T follicular helper cell (primary cell): ENCODE data around the gene AMN.

Source experiments
- DNase-seq: peaks from one replicate; pipeline ENCODE4 v3.0.0-alpha.2; 2020; ENCODE audit warnings: low read depth

AMN gene

DNA sequence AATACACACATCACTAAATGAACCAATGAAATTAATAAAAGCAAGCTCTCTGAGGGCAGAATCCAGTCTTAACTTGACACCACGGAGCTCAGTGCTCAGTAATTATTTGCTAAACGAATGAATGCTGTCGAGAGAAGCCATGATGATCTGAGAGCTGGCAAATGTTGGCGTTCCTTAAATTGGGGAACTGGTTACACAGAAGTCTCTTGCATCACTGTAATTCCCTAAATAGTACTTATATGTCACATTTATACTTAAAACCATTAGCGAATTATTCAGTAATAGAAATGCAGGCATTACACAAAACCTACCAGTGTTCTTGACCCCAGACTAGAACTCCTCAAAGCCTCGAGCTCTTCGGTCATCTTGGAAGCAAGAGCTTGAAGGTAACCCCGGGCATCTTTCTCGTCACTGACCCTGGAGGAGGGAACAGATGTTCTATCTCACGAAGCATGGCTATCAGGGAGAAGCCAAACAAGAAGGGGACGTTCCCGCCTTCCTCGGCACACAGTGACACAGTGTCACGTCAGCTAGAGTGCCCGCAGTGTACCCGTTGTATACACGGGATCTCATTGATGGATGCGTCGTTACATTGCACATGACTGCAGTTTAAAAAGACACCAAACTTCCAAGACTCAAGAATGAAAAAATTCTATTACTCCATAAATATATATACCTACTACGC is 43.6 kb downstream of the AMN start:
- no peak for DNase-seq

DNA sequence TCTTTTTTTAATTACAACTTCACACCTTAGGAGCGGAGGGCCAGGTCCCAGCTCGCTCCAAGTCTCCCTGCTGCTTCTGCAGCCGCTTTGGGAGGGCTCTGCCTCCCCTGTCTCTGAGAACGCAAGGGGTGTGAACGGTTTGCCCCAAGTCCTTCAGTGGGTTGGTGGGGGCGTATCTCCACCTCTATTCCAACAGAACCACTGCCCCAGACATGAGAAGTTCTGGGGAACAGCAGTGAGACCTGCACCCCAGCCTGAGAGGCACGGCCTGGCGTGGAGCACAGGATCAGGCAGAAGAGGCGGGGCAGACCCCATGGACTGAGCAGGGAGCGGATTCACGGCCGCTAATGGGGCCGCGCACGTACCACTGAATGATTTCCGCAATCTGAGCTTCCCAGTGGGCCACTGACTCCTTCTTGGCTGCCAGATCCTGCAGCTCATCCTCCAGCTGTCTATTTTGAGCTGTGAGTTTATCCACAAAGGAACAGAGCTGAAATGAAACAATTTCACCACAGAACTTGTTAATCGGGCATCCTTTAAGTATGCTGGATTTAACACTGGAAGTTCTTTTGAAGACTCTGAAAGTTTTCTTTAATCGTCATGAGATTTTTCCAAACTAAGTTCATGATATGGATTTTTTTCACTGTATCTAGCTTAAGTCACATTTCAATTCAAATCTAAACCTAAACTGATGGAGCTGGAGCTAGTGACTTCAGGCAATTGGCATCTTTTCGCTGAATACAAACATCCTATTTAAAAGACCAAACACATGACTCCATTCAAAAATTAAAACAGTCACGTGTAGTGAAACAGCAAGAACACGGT is 44.4 kb downstream of the AMN start:
- DNase-seq, result no peak

DNA sequence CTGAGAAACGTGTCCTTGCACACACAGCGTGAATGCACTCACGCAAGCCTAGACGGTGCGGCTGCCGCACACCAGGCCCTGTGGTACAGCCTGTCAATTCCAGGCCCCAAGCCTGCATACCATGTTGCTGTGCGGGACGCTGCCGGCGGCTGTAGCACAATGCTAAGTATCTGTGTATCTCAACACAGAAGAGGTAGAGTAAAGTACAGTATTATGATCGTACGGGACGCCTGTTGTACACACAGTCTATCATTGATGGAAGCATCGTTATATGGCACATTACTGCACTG is 45.0 kb downstream of the AMN start:
- DNase-seq, result no peak

DNA sequence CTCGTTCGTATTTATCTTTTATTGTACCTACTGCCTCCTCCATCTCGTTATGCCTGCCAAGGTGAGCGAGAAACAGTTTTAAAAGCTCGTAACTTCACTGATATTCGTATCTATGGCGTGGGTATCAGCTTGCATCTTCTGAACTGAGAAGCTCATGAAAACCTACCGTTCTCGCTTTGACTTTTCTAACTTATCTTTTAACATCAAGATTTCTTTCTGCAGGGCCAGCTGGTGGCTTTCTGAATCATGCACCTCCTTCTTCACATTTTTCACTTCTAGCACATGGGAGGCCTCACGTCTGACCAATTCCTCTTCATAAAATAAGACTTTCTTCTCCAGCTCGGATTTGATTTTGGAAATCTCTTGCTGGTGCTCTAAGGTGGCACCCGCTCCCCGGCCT is 45.8 kb downstream of the AMN start:
- DNase-seq, result no peak

DNA sequence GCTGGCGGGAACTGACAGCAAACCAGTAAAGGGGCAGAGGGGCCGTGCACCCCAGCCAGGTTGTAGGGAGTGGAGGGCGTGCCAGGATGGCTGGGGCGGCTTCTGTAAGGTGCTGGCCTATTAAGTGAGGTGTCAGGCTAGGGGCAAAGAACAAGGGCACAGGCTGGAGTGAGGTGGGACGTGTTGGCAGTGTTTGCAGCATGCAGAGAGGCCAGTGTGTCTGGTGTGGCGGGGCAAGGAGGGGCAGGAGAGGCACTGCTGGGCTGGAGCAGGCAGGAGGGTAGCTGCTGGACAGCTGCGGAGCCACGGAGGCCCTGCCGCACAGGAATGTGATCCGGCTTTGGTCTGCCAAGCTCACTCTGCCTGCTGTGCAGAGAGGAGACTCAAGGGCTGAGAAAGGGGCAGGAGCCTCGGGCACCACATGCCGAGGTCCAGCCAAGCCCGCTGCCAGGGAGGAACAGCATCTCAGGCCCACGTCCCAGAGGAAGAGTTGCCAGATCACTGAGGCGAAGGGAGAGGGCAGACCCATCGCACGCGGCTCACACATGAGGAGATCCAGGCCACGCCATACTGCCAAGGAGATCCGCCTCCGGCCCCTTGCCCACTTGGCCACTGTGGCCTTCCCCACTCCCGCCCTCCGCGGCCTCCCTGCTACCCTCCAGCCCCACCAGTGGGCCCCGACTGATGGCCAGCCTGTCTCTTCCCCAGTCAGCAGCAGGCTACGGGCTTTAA is 46.8 kb downstream of the AMN start:
- no peak for DNase-seq

DNA sequence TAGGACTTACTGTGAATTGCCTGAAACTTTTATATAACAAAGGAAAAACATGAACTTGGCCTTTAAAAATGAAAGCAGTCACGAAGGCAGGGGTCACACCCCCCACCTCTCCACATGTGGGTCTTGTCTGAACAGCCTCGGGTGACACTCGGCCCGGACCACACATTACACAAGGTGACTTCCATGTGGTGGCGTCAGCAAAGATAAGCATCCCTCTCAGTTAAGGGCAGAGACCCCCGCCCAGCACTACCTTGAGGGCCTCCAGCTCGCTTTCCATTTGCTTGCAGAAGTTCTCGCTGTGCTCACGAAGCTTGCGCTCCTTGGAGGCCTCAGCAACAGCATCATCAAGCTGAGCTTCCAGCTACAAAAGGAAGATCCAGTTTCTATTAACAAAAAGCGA is 47.4 kb downstream of the AMN start:
- DNase-seq, result no peak

DNA sequence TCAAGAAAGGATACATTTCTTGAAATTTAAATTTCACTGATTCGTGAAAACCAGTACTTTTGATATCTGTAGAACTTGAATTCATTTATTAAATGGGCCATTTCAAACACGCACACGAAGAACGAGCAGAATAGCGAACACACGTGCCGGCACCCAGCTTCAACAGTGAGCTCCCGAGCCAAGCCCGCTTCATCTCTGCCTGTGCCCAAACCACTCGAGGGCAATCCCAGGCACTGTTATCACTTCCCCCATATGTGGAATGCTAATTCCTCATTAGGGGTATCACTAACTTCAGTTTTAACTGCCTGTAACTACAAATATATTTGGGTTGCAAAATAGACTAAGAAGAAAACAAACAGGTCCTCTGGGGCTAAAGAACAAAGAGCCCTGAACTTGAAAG is 48.0 kb downstream of the AMN start:
- DNase-seq, result no peak

DNA sequence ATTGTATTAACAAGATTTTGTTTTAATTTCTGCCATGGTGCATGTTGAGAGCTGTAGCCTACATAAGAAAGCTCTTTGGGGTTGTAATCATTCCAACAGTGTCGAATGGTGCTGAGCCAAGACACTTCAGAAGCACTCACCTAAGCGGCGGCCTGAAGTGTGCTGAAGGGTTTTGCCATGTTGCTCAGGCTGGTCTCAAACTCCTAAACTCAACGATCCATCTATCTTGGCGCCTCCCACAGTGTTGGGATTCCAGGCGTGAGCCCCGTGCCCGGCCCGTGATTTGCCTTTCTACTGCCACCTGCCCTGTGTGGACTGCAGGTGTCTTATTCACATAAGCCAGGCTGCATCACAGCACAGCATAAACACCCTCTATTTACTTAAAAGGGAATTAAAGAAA is 48.9 kb downstream of the AMN start:
- no peak for DNase-seq

DNA sequence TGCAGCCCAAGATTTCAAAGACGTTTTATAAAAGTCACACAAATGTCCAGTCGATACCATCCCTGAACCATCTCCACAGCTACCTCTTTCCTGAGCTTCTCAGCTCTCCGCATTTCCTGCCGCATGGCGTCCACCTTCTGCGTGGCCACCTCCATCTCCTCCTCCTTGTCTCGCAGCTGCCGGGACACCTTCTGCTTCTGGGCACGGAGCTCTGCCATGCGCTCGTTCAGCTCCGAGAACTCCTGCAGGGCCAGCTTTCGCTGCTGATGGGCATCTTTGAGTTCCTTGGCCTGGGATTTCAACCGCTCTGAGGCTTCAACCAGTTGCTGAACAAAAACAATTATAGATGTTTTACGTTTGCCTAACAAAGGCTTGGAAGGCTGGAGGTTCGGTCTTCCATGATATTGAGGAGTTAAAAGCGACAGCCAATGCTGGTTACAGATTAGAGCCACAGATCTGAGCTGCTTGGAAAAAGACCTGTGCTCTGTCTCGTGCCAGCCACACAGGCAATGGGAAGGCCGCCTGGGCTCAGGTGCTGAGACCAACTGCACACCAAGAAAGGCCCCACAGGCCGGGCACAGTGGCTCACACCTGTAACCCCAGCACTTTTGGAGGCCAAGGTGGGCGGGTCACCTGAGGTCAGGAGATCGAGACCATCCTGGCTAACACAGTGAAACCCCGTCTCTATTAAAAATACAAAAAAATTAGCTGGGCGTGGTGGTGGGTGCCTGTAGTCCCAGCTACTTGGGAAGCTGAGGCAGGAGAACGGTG is 49.6 kb downstream of the AMN start:
- DNase-seq, result no peak

DNA sequence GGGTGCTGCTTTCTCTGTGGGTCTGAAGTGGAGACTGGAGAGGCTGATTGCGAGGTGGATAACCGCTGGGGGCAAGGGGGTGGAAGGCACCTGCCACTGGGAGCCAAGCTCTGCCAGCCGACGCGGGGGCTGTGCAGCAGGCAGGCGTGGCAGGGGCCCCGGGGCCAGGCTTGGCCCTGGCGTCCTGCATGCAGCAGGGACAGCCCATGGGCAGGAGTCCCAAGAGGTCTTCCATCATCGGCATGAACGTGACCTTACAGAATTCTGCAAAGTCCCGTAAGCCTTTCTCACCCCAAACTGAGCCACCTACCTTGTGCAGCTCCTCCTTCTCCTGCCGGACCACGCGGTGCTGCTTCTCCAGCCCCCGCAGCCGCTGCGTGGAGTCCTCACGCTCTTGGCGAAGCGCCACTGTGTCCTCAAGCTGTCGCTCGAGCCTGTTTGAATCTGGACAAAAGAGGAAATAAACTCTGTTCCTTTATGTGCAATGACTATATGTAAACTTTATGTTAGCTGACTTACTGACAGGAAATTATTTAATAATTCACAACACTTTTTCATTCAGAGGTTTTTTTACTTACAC is 51.3 kb downstream of the AMN start:
- no peak for DNase-seq

DNA sequence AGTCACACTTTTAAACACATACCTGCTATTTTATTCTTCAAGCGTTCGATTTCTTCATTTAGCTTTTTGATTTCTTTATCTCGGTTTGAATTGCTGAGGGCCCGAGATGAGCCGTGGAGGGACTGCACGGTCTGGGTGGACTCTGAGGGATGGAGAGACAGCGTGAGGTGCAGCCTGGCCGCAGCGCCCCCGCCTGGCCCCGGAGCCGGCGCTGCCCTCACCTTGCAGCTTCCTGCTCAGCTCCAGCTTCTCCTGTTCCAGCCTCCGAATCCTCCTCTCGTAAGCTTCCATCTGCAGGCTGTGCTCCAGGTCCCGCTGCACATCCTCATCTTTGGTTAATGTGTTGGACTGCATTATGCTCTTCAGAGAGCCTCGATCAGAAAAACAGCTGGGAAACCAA is 53.2 kb downstream of the AMN start:
- DNase-seq, result no peak

DNA sequence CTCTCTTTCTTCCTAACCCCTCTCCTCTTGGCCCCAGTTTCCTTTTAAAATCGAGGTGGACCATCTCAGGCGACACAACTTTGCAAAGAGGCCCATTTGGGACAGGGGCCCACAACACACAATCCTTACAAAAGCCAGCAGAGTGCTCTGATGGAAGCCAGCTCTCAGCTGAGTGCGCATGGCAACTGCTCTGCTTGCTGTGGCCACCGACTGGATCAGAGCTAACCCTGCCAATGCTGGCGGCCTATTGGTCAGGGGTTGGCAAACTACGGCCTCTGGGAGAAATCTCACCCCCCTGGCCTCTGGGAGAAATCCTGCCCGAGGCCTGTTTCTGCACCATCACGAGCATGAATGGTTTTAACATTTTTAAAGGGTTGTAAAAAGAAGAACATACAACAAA is 55.0 kb downstream of the AMN start:
- no peak for DNase-seq

DNA sequence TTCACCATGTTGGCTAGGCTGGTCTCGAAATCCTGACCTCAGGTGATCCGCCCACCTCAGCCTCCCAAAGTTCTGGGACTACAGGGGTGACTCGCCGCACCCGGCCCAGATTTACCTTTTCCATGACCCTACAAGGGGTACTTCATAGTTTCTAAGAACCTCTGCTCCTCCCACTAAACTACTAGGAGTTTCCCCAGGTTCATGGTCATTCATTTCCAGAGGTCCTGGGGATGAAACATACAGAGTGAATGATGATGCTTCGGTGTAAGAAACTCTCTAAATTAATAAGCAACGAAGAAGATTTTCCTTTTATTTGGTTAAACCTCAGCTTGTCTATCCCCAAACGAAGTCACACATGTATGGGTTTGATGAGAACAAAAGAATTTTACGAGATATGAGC is 56.9 kb downstream of the AMN start:
- DNase-seq, result no peak

DNA sequence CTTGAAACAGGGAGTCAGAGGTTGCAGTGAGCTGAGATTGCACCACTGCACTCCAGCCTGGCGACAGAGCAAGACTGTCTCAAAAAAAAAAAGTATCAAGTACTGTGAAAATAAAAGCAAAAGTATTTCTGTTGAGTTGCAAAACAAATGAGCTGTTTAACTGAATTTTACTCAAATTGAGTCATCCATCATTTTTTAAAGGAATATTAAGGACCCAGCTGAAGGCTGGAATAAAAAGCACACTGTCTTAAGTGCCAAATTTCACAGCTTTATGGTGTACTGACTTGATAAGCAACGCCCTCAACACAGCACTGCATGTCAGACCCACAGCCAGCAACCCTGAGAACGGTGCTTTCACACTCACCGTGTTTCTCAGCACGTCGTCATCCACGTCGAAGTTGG is 57.9 kb downstream of the AMN start:
- no peak for DNase-seq
